ENCODE measurements around the gene SBF2.
A peak's percentile ranks its signal among the peaks of the same experiment; 100 is the strongest.

SBF2 gene

GRCh38 chr11:9774591-9775397 lies 519.2 kb downstream of the SBF2 start:
- DNase-seq (ENCODE audit: low read depth in 2 of 2): no peak

- DNase-seq (ENCODE audit: low read depth in 2 of 2): no peak
Measured at GRCh38 chr11:9774109-9774508, 519.9 kb downstream of the SBF2 start.

DNA sequence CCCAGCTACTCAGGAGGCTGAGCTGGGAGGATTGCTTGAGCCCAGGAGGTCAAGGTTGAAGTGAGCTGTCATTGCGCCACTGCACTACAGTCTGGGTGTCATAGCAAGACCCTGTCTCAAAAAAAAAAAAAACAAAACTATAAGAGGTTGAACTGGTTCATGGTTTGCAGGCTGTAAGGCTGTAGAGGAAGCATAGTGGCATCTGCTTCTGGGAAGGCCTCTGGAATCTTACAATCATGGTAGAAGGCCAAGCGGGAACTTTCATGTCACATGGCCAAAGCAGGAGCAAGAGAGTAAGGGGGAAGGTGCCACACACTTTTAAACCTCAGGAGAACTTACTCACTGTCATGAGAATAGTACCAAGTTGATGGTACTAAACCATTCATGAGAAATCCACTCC lies 520.5 kb downstream of the SBF2 start:
- no peak for DNase-seq (ENCODE audit: low read depth in 2 of 2)

DNA sequence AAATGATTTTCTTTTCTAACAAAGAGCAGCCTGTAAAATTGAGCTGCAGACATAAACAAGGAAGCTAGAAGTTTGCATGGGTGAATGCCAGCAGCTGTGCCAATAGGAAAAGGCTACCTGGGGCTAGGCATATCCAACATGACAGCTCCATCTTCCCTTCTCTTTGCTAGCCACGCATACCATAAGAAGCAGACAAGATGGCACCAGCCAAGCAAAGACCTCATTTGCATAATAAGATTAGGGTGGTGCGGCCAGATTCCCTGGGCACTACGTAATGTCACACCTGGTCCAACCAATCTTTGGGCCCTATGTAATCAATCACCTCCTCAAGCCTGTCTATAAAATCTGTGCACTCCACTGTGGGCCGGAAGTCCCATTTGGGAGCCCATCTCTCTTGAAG lies 521.8 kb downstream of the SBF2 start:
- no peak for DNase-seq (ENCODE audit: low read depth in 2 of 2)

GRCh38 chr11:9771071-9771511 lies 522.9 kb downstream of the SBF2 start:
- no peak for DNase-seq (ENCODE audit: low read depth in 2 of 2)

DNA sequence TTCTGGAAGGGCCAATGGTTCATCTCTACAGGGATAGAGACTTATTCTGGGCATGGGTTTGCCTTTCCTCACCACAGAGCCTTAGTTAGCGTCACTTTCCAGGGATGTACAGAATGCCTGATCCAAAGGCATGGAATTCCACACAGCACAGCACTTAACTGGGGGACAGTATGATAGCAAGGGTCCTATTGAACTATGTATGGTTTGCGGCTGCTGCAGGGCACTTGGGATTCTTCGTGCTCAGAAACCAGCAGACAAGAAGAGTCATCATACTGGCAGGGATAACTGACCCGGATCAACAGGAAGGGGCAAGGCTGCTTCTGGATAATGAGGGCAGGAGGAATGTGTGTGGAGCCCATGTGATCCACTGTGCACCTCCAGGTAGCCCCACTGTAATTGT lies 524.4 kb downstream of the SBF2 start:
- DNase-seq (ENCODE audit: low read depth in 2 of 2): no peak

GRCh38 chr11:9765320-9766101 lies 528.5 kb downstream of the SBF2 start:
- no peak for DNase-seq (ENCODE audit: low read depth in 2 of 2)

GRCh38 chr11:9763301-9763700 lies 530.7 kb downstream of the SBF2 start:
- DNase-seq (ENCODE audit: low read depth in 2 of 2): no peak

GRCh38 chr11:9762531-9762930 lies 531.5 kb downstream of the SBF2 start:
- DNase-seq (ENCODE audit: low read depth in 2 of 2): no peak

DNA sequence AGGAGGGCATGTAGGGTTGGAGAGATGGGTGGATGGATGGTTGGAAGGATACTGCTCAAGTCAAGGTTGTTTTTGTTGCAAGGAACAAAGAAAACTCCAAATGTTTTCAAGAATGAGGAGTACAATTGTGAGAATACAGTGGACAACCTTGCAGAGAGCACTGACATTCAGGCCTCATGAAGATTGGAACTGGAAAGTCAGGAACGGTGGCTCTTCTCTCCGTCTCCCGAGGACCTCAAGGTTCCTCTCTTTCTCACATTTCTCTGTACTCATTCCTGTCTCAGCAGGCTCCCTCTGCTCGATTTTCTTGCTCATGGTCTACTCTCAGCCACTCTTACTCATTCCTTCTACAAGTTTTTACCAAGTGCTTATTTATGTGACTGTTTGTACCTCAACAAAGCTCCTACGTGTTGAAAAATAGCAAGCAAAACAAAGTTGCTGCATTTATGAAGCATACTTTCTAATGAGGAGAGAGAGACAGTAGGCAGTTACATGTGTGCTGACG lies 532.5 kb downstream of the SBF2 start:
- no peak for DNase-seq (ENCODE audit: low read depth in 2 of 2)

- DNase-seq (ENCODE audit: low read depth in 2 of 2): no peak
Measured at GRCh38 chr11:9760193-9760575, 533.8 kb downstream of the SBF2 start.

DNA sequence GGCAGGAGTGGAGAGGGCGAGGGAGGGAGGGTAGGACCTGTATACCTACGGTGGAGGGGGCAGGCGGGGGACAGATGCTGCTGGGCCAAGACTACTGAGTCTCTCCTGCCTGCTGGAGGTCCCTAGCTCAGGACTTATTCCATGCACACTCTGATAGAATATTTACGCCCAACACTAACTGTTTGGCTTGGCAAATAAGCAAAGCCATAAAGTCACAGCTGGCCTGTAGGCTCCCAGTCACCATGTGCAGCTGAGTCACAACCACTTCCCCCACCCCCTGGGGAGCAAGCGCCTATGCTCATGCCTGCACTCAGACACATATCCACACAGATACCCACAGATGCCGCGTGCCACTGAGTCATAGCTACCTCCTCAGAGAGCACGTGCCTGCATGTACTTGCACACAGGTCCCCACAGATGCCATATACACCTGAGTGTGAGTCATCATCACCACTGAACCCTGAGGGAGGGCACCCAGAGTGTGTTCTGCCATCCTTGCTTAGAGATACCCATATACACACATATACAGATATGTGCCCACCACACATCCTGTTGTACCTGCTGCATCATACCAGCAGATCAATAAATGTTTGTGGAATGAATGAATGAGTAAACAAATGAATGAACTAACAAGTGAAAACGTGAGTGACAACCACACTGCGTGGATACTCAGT lies 534.4 kb downstream of the SBF2 start:
- peak; percentile 87 to 93 for DNase-seq (ENCODE audit: low read depth in 2 of 2)

GRCh38 chr11:9758637-9759518 lies 535.1 kb downstream of the SBF2 start:
- DNase-seq (ENCODE audit: low read depth in 2 of 2): peak; percentile 38 to 42

DNA sequence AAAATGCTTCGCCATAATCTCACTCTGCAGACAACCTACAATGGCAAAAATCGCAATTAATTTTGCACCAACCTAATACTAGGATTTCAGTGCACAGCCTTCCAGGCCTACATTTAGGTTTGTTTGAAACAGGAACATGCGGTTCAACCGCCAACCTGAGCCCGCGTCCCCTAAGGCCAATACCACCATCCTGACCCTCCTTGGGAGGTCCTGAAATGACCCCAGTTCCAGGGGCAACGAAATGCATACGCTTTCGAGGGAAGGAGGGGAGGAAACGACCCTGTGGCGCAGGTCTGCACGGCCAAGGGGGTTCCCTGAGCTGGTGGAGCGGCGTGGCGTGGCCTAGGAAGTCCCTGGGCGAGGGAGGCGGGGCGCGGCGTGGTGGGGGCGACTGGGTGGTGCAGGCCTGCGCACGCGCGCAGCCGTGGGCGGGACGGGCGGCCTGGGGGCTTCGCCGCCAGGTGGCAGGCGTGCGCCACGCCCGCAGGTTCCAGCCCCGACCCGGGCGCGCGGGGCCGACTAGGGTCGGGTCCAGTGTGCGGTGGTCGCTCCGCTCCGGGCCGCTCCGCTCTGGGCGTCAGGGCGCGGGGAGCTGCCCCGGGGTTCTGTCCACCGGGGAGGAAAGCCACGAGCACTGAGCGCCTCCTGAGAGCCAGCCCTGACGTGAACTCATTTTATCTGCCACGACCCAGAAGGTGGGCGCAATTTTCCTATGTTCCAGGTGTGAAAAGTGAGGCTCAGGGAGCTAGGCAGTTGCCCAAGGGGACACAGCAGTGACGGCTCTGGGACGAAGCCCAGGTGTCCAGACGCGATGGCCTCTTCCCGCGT lies 536.0 kb downstream of the SBF2 start:
- peak; percentile 89 to 91 for DNase-seq (ENCODE audit: low read depth in 2 of 2)

DNA sequence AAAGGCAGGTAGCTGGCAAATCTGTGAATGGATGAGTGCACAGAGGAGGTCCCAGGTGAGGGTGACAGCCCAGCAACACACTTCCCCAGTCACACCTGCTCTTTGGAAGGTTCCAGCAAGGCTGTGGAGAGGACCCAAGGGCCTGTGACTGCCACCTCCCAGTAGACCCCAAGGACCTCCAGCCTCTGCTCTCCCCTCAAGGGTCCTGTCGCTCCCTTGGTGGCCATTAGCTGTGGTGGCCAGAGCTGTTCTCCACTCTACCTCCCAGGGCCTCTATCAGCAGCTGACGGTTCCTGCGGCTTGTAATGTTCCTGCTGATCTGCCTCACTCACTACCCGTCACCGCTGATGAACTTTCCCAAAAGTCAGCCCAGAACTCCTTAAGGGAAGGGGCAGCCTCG lies 537.1 kb downstream of the SBF2 start:
- DNase-seq (ENCODE audit: low read depth in 2 of 2): no peak

DNA sequence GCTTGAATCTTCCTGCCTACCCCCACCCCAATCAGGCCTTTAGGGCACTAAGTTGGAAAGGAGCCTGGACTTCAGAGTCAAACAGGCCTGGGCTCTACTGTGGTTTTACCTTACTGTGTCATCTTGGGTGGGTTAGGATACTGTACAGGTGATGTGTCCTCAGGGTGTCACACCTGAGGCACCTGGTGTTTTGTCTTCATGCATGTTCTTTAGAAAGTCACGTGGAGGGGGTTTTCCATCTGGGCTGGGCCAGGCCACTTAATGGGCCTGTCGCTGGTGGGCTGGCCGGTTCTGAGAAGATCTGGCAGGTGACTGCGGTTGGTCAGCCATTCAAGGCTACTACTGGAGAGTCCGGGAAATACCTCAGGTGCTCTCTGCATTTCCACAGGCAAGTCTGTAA lies 537.6 kb downstream of the SBF2 start:
- no peak for DNase-seq (ENCODE audit: low read depth in 2 of 2)

DNA sequence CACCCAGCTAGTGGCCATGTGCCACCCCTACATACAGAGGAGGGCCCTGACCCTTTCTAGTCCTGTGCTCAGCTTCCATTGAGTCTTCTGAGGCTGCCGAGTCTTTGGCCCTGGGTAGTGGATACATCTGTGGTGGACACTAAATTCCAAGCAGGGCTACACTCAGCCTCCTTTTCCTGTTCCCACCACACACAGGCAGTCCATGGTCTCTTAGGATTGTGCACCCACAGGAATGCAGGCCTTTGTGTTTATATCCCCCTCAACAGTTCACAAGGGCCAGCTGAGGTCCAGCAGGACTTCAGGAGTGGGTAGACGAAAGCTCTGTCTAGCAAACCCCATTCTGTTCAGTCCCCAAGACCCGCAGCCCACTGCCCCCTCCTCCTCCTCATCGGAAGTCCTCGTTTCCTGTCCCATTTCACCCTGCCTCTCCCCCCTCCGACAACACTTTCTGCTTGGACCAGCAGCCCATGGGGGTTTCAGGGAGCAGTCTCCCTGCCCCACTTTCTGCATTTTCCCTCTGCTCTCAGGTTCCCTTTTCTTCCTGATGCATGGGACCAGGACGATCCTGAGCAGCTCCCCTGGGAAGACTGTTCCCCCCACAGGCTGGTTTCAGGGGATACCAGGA lies 538.3 kb downstream of the SBF2 start:
- DNase-seq (ENCODE audit: low read depth in 2 of 2): no peak

GRCh38 chr11:9754010-9754471 lies 540.0 kb downstream of the SBF2 start:
- DNase-seq (ENCODE audit: low read depth in 2 of 2): no peak

- peak in 1 of 2 donors; percentile 5 for DNase-seq (ENCODE audit: low read depth in 2 of 2)
Measured at GRCh38 chr11:9753021-9753420, 541.0 kb downstream of the SBF2 start.

GRCh38 chr11:9752091-9752490 lies 541.9 kb downstream of the SBF2 start:
- DNase-seq (ENCODE audit: low read depth in 2 of 2): no peak

Data from stimulated activated CD8-positive, alpha-beta memory T cell treated with anti-CD3 and anti-CD28 coated beads, Interleukin-15, amount 100 ng/mL, for 48 hours (primary cell).